ENCODE data around the gene MIAT.

- TF ChIP-seq, protein P1, sequence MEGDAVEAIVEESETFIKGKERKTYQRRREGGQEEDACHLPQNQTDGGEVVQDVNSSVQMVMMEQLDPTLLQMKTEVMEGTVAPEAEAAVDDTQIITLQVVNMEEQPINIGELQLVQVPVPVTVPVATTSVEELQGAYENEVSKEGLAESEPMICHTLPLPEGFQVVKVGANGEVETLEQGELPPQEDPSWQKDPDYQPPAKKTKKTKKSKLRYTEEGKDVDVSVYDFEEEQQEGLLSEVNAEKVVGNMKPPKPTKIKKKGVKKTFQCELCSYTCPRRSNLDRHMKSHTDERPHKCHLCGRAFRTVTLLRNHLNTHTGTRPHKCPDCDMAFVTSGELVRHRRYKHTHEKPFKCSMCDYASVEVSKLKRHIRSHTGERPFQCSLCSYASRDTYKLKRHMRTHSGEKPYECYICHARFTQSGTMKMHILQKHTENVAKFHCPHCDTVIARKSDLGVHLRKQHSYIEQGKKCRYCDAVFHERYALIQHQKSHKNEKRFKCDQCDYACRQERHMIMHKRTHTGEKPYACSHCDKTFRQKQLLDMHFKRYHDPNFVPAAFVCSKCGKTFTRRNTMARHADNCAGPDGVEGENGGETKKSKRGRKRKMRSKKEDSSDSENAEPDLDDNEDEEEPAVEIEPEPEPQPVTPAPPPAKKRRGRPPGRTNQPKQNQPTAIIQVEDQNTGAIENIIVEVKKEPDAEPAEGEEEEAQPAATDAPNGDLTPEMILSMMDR (IDR thresholded peaks at IDR 0.05): no peak
- TF ChIP-seq POLR2A (IDR thresholded peaks at IDR 0.05): no peak
- no peak for TF ChIP-seq POLR2AphosphoS5 (IDR thresholded peaks at IDR 0.05)
- no peak for TF ChIP-seq EP300 (IDR thresholded peaks at IDR 0.05)
Observed at GRCh38 chr22:26685601-26686000, 28.2 kb downstream of the MIAT start.

Data from gastroesophageal sphincter (tissue), 3 donors.